ENCODE measurements around the gene LAMA2.
"Not testable (repeated sequence)": the region's sequence is repeated elsewhere in the genome, so short reads cannot be mapped to it uniquely, and the experiment has no call there.

The LAMA2 gene

DNA sequence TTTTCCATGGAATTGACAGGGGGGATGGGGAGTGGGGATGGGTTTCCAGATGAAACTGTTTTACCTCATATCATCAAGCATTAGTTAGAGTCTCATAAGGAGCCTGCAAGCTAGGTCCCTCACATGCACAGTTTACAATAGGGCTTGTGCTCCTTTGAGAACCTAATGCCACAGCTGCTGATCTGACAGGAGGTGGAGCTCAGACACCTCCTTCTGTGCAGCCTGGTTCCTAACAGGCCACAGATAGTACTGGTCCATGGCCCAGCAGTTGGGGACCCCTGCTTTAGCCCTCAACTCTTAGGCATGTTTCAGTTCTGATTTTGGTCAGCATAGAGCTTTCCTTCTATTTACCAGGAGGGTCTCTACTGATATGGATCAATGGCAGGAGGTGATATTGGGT is 251.6 kb downstream of the LAMA2 start:
- DNase-seq = no peak

DNA sequence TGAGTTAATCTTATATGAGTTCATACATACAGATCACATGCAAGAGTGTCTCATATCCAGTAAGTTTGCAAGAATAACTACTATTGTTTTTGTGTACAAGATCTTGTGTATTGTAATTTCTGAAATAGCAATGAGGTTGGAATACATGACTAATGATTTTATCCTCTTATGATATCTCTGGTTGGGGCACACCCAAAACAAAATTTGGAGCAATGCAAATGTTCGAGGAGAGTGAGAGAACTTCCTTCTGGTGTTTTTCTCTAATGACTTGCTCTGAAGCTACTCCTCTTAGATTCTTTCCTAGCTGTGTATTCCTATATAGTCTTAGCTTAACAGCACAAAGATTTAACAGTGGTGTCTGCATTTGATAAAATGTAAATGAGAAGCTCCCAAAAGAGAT is 252.5 kb downstream of the LAMA2 start:
- no peak for DNase-seq

DNA sequence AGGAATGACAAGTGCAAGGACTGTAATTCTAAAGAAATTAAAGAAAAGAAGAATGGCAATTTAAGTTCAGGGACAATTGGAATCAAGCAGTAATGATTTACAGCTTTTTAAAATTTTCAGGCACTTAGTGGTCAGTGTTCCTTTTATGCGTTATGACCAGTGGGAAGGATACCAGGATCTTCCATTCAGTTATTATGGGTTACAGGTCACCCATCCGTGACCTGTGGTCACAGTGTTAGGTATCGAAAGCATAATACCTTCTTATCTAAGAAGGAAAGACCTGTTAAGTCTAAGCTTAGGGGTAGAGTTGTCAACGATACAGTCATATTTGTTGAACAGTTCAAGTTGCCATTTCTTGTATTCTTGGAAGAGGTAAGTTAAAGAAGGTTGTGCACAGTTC is 253.8 kb downstream of the LAMA2 start:
- no peak for DNase-seq

DNA sequence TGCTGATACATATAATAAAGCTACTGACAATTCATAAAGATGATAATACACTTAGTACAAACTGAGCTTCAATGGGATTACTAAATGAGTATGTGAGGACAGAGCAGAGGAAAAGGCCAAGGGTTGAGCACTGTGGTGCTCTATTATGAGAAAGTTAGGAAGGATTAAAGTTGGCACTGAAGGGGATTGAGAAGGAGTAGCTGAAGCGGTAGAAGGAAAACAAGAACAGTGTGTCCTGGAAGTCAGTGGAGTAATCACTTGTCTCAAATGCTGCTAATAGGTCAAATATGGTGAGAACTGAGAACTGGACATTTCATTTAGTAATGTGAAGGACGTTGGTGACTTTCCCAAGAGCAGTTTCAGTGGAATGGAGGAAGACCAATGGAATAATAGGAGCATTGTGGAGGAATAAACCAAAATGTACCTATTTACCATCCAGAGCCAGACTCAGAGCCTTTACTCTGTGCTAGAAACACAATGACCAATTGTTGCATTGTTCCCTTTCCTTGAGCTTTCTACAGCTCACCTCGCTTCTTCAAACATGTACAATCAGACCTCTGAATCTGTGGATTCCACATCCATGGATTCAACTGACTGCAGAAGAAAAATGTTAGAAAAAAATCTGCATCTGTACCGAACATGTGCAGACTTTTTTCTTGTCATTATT is 255.9 kb downstream of the LAMA2 start:
- no peak for DNase-seq

DNA sequence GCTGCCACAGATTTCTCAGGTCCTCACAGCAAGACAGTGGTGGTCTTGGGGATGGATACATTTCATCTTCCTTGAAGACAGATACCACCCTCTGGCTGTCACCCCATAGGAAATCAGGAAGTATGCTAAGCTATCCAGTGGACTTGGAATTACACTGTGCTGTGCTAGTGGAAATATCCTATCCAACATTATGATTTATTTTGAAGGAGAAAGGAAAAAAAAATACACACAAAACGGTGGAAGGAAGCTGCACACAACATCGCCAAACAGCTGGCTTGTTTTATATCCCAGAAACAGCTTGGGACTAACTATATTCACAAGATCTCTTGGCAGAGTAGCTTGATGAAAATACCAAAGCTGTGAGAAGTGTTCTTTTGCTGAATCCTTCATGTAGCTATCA is 257.6 kb downstream of the LAMA2 start:
- DNase-seq = no peak

DNA sequence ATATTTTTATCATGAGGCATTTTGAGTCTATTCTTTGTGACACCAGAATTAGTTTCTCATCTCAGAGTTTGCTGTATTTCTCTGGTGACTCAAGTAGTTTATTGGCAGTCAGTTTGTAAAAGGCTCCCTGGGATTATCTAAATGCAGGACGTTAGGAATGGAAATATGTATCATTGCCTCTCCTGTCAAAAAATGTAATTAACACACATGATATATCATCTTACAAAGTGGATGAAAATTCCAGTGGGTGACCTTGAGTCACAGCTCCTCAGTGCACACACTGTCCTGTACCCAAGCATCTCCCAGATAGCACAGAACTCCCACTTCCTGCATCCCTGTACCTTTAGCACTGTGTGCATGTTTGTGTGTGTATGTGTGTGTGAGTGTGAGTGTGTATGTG is 258.6 kb downstream of the LAMA2 start:
- no peak for DNase-seq

DNA sequence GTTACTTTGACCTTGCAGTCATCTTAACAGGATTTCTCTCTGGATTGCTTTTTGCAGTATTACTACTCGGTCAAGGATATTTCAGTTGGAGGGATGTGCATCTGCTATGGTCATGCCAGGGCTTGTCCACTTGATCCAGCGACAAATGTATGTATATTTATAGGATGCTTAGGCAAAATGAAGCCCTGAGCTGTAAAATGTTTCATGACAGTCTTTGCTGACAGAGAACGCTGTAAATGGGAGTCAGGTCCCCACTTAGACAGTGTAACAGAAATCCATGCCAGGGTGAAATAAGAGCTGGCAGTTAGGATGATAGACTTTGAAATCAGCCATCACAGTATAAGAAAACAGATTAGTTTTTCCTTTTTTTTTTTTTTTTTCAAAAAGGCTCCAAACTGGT is 264.0 kb downstream of the LAMA2 start:
- DNase-seq = no peak

DNA sequence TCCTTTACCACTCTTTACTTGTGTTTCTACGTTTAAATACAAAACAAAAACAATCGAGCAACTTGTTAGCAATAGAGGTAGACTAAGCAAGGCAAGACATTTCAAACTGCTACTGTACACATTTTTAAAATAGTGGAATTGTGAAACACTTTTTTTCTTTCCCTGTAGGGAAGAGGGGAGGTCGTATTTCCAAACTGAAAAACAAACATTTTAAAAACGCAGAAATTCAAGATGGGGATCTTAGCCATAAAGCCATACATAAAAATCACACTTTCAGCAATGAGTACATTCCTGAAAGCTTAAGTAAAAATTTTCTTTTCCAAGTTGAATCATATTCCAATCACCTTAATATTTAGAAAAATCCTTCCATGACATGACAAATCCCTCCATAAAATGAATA is 267.6 kb downstream of the LAMA2 start:
- DNase-seq = no peak

DNA sequence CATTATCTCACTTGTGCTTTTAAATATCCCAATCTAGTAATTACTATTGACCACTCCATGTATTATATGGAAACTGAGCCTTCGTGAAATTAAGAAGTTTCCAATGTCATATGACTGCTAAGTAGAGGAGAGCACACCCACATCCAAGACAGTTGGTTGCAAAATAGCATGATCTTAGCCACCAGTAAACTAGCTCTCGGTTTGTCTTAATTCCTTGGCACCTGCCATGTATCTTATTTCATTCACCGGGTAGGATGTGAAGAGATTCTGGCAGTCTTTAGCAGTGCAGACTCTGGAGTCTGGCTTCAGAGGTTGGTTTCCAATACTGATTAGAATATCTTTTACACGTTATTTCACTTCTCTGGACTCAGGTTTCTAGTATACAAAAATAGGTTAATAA is 270.3 kb downstream of the LAMA2 start:
- DNase-seq = no peak

DNA sequence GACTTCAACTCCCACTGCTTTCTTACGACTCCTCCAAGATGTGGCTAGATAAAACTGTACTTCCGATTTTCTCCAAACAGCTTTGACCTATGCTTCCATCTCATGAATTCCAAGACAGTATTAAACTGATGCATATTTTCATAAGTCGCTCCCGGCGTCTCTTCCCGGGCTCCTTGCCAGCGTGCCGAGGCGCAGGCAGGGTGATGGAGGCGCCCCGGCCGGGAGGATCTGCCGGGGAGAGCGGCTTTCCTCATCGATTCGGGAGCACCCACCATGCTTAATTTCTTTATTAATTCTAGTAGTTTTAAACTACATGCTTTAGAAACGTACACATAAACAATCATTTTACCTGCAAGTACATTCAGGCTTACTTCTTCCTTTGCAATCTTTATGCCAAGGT is 276.3 kb downstream of the LAMA2 start:
- not testable (repeated sequence) for DNase-seq

DNA sequence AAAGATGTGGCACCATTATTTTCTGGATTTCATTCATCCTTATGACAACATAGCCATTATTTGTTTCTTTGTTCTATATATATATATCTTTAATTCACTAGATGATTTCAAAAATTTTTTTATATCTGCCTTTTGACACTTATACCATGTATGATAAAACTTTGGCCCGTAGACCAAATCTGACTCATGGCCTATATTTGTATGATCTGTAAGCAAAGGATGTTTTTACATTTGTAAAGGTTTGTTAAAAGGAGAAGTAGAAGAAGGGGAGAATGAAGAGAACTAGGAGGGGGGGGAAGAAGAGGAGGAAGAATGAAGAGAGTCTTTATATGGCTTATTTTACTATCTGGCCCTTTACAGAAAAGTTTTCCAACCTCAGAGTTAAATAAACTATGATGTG is 279.7 kb downstream of the LAMA2 start:
- DNase-seq = no peak

DNA sequence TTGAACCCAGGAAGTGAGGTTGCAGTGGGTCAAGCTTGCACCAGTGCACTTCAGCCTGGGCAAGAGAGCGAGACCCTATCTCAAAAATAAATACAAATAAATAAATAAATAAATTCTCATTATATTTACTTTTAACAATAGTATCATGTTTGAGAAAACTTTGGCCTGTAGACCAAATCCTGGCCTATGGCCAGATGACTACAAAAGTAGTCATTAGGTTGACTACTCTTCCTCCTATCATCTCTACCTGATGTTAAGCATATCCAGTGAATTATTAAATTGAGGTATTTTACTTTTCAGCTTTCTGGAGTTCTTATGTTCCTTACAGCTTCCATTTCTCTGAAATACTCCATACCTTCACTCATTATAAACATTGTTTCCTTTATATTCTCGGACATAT is 280.6 kb downstream of the LAMA2 start:
- DNase-seq = no peak

DNA sequence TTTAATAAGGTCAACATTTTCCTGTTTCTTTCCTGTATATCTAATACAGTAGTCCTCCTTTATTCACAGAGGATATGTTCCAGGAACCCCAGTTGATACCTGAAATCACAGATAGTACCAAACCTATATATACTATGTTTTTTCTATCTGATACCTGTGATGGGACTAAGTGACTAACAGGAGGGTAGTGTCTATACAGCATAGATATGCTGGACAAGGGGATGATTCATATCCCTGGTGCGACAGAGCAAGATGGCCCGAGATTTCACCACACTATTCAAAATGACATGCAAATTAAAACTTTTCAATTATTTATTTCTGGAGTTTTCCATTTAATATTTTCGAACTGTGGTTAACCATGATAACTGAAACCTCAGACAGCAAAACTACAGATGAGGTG is 281.1 kb downstream of the LAMA2 start:
- no peak for DNase-seq

DNA sequence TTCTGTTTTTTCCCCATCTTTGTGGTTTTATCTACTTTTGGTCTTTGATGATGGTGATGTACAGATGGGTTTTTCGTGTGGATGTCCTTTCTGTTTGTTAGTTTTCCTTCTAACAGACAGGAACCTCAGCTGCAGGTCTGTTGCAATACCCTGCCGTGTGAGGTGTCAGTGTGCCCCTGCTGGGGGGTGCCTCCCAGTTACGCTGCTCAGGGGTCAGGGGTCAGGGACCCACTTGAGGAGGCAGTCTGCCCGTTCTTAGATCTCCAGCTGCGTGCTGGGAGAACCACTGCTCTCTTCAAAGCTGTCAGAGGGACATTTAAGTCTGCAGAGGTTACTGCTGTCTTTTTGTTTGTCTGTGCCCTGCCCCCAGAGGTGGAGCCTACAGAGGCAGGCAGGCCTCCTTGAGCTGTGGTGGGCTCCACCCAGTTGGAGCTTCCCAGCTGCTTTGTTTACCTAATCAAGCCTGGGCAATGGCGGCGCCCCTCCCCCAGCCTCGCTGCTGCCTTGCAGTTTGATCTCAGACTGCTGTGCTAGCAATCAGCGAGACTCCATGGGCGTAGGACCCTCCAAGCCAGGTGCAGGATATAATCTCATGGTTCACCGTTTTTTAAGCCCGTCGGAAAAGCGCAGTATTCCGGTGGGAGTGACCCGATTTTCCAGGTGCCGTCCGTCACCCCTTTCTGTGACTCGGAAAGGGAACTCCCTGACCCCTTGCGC is 289.5 kb downstream of the LAMA2 start:
- DNase-seq = not testable (repeated sequence)

DNA sequence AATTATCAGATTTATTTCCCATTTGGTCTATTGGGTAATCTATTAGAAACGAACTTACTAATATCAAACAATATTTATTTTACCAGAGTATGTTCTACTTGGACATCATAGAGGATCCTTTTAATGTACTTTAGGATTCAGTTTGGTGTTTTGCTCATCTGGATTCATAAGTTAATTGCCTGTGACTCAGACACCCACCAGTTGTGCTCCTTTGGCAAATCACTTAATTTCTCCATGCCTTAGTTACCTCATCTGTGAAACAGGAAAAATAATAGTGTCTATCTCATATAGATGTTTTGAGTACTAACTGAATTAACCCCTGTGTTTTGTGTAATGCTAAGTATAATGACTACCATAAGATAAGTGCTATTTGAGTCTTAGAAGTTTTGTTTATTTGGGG is 292.1 kb downstream of the LAMA2 start:
- DNase-seq = no peak

DNA sequence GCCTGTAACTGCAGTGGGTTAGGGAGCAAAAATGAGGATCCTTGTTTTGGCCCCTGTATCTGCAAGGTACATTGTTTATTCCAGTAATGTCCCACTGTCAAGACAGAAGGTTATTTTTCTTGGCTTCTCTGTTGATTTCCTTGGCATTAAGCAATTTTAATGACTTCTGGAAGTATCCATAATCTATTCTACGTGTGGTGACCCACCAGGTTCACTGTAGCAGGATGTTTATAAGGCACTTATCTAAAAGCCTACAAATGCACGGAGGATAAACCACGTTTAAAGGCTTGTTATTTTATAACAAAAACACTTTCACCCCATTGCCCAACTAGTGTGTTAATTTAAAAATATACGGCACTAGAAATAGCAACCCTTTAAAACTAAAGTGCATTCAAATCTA is 294.9 kb downstream of the LAMA2 start:
- no peak for DNase-seq

DNA sequence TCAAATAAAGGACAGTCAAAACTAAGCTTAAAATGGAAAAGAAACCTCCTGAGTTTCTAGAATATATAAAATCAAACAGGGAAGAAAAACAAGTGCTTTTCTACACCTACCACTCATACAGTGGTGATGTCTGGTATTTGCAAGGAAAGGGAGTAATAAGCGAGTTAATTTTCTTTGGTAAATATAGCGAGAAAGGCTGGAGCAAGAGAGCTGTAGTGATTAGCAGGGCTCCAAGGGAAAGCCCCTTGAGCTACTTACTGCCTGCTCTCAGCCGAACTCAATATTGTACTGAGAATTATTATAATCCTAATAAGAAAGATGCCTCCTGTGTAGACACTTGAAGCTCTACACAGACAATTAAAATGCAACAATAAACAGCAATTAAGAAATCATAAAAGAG is 296.3 kb downstream of the LAMA2 start:
- no peak for DNase-seq

DNA sequence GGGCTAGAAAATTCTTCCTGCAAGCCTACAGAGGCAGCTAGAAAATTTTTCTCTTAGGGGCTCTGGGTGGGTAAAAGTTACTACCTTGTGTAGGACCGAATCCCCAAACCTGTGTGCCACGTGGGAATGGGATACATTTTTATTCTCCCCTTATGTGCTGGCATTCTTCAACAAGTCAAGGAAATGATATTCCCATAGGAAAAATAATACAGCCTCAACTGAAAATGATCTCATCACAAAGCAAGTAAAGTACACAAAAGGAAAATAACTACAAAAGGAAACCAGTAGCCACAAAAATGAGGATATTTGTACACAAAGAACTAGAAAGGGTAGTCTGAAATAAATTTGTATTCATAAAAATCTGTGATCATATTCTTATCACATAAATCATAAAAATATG is 298.1 kb downstream of the LAMA2 start:
- no peak for DNase-seq

DNA sequence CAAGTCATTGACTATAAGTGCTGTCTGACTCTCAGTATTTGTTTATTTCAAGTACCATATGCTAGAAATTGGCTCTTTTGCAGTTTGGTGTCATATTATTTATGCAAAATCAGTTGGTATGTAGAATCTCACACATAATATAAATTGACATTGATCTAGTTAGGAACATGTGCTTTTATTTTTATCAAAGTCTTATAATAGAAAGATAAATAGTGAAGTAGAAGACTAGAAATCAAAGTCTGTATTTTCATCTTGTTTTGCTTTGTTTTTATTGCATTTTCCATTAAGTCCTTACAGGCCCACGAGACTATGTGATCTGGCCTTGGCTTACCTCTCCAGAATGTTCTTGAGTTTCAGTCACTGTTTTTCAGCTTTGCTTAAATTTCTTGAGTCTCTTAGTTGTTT is 300.3 kb downstream of the LAMA2 start:
- DNase-seq = no peak

DNA sequence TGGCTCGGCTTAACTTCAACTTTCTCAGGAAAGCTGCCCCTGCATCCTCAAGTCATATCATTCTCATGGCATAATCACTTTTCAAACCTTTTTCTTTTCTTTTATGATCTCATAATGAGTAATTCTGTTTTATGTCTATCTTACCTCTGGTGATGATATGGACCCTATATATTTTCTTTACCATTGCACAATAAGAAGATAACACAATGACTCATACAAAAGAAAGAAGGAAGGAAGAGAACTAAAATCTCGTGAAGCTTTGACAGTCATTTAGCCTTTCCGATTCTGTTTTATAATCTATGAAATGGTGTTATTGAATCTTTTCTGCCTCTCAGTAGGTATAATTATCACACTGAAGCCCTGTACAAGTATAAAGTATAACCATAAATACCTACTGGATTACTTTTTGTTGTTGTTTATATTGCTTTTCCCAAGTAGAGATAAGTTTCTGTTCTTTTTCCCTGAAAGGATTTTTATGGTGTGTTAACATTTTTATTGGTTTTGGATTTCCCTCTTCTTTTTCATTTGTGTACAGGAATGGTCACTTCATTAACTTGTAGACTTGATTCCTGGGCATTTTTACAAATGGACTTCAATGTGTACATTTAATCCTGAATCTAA is 300.9 kb downstream of the LAMA2 start:
- no peak for DNase-seq

DNA sequence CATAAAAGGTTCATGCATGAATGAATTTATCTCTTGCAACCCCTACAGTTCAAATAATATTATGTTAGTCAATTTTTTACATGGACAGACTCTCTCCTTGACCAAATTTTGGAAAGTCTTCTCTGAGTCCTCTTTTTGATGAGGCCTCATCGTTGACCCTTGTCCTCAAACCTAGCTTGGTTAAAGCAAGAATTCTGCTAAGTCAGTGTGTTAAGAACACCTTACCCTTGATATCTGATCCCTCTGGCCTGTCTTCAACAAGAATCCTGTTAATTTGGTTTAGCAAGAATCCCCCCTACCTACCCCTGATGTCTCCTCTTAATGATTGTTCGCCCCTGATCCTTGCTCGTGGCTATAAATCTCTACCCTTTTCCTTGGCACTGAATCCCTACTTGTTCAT is 301.4 kb downstream of the LAMA2 start:
- no peak for DNase-seq

DNA sequence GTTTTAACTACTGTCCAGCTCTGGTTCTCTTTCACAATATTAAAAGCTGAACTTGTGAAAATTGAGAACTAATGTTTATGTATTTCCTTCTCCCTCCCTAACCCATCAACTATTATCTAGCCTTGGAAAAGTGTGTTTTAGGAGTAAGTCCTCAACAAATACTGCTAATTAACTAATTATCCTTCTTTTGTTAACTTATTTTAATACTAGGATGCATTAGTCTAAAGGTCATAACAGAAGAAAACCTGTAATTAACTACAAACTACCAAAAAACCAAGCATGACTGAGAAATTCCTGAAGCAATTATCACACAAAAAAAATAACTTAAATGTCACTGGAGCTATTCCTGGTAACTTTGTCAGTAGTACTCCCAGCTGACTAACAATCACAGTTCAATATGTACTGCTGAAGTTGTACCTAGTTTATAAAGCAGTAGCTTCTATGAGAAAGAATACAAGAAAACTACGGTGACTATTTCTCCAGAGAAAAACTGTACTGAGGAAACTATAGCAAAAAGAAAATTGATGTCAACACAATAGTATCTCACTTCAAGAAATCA is 301.9 kb downstream of the LAMA2 start:
- no peak for DNase-seq

DNA sequence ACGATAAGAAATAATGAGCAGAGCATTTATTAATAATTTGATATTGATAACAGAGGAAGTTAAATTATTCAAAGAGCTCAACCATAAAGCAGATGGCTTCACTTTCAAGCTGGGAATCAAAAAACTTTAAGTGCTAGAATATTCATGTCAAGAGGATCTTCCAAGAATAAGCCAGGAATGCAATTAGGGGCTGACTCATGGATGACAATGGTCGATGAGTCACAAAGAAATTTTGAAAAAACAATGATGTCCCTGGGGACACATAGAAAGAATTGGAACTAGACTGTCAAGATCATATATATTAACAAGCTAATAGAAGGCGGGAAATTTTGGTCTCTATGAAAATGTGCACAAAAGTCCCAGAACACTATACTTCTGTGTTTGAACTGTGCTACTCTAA is 304.1 kb downstream of the LAMA2 start:
- no peak for DNase-seq

DNA sequence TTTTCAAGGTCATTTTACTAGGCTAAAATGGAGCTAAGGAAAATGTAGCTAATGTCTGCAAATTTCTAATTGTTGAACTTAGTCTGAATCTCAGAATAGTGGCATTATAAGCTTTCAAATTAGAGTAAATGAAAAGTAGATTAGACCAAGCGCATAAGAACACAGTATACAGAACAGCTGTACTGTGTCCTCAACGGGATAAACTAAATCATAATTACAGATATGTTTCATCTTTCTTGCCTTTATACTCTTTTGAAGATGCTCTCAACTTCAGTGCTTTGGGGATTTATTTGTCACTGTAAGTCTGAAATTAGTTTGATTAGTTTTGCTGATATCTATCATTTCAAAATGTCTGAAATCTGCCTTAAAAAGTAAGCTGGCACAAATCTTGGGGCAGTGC is 305.4 kb downstream of the LAMA2 start:
- no peak for DNase-seq
